ENCODE results near the gene TMEM238L.
"Not testable (repeated sequence)": the region's sequence is repeated elsewhere in the genome, so short reads cannot be mapped to it uniquely, and the experiment has no call there.

Gene TMEM238L, protein sequence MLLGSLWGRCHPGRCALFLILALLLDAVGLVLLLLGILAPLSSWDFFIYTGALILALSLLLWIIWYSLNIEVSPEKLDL

DNA sequence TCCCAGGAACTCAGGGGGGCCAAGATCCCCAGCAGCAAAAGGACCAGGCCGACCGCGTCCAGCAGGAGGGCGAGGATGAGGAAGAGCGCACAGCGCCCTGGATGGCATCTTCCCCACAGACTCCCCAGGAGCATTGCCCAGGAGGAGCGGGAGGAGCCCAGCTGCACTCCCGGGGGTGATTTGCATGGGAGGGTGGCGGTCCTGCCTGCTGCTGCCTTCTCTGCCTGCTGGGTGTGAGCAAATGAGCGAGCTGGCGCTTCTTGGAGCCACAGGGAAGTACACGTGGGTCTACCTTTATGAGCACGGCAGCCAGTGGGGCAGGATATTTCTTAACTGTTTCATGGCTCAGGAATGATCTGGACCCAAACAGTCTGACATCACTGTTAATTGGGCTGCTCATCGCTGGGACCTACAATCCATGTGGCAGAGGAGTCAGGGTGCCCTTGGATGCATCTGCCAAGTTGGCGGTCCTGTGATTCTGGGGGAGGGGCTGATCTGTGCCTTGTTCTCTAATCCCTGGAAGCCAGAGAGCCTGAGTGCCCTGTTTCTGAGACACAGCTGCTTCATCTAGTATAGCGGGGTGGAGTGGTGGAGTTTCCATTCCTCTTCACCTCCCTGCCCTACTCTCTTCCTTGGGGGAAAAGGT is at the start of gene TMEM238L:
TMEM238L (minus strand) TSS at position 270 of the 646 bp plus-strand sequence; CDS start at position 134, 136 bp downstream.
- DNase-seq: no peak

DNA sequence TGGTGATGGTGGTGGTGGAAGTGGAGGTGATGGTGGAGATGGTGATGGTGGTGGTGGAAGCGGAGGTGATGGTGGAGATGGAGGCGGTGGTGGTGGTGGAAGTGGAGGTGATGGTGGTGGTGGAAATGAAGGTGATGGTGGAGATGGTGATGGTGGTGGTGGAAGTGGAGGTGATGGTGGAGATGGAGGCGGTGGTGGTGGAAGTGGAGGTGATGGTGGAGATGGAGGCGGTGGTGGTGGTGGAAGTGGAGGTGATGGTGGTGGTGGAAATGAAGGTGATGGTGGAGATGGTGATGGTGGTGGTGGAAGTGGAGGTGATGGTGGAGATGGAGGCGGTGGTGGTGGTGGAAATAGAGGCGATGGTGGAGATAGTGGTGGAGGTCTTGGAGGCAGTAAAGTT is 42.7 kb upstream of the TMEM238L start:
- not testable (repeated sequence) for DNase-seq

DNA sequence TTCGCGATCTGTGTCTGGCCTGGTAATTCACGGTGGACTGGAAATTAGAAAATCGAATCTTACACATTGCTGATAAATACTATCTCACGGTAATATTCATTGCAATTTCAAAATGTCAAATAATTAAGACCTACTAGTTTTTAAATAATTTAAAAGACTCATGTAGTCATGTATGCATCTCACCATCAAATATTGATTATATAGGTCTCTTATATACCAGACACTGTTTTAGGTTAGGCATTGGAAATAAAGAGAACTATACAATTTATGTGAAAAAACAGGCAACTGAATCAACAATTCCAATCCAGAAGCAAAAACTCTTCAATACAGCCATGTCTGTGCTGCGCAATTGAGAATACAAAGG is 41.5 kb upstream of the TMEM238L start:
- no peak for DNase-seq

DNA sequence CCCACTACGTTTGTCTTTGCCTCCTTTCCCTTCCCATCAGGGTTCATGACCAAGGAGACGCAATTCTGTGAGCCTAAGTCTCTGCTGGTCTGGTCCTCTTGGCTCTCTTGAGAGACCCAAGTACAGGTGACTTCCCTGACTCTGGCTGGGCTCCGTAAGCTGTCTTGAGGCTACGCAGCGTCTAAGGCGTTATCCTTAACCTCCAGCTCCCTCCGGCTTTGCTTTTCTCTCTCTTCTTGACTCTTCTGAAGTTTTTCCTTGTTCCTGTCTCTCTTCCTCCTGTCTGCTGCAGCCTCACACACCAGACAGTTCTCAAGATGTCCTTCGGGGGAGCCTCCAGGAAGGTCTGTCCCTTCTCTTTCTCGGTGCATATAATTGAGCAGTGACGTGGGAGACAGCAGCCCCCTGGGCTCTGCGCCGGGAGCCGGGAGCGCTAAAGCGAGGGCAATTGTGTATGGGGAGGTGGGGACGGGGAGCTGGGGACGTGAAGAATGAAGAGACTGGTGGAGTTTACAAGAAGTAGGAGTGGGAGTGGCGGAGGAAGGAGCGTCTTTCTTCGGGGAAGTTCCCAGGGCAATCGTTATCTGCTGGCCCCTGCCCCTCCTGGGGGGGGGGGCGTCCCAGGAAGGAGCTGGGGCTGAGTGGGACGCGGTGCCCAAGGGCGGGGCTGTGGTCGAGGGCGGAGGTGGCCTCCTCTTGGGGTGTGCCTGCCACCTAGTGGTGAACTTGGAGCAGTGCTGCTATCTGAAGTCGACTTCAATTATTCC is 40.9 kb upstream of the TMEM238L start:
- peak; percentile 6 for DNase-seq

DNA sequence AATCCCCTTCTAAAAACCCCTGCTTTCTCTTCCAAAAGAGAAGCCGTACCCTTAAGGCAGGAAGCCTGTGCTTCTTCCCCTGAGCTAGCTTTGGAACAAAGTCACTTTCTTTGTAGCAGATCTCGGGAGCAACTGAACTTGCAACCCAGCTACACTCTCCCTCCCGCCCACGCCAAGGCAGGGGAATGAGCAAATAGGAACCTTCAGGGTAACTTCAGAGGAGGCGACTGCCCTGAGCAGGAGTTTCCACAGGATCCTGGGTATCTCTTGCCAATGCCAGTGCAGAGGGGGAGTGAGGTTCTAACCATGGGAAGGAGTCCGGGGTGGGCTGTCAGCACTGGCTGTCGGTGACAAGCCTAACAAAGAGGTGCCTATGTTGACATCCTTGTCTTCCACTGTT is 39.9 kb upstream of the TMEM238L start:
- DNase-seq: no peak

DNA sequence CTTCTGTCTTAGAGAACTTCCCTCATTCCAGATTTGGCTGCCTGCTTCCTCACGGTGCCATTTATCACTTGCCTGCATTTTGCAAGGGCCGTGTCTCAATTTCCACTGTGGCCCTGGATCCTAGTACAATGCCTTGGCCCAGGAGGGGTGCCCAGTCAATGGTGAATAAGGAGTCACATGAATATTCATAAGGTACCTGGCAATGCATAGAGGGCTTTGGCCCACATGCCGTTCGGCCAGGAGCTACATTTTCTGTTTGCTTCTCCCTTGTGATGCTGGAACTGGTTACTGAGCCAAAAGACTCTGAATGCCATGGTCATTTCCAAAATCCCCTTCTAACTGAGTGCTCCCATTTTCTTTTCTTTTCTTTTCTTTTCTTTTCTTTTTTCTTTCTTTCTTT is 38.8 kb upstream of the TMEM238L start:
- DNase-seq: no peak

DNA sequence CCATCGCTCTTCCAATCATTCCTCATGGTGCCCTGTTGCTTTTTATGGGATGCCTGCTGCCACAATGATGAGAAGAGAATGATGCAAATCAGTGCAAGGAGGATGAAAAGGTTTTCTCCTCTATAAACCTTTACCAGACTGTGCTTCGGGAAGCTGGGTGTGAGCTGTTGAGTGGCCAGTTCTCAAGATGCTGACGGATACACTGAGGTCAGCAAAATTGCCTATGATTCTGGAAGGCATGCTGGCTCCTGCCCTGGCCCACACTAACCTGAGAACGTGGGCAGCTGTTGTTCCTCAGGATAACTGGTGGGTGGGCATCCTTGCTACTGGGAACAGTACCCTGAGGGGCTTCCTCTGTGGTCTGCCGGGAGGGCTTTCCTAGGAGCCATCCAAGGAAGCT is 34.8 kb upstream of the TMEM238L start:
- no peak for DNase-seq

DNA sequence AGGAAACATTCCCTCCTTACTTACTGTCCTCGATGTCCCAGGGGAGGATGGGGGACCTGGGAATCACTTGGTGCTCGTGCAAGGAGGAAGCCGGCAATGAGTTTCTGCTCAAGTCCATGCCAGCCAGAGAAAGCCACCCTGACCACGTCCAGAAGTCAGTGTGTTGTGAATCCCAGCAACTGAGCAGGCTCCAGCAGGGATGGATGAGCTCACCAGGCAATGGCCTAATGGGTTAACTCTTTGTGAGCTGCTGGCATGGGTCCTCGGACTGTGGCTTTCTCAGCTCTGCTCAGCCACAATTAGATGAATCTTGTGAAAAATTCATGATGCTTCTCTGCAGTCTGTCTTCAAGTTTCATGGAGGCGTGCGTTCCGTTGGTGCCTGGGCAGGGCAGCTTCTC is 34.0 kb upstream of the TMEM238L start, which contains the start of gene PIRT:
PIRT (minus strand) TSS at position 167 of the 400 bp plus-strand sequence. CDS start 12,442 bp downstream, outside the sequence.
- no peak for DNase-seq

DNA sequence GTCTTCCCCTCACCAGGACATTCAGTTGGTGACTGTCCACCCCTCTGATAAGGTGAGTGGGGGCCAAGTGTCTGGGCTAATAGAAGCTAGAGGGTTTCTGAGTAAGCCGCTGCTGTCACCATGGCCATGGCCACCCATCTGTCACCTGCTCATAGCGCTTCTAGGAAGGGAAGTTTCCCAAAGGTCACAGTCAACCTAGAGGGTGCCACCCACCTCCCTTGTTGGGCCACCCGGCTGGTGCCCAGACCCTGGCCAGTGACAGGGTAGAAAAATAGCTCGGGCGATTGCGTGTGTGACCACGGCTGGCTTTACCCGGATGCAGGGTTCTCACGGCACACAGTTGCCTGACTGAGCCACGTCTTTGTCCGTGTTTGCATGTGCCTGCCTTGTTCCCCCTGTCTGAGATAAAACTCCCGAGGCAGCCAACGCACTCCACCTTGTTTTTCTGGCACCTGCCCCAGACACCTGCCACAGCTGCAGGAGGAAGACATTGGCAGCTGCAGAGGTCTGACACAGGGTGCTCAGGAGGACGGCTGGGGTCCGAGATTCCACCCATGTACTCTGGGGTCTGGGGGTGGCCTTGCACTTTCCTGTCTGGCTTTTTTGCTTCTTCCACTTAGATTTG is 33.2 kb upstream of the TMEM238L start:
- no peak for DNase-seq

DNA sequence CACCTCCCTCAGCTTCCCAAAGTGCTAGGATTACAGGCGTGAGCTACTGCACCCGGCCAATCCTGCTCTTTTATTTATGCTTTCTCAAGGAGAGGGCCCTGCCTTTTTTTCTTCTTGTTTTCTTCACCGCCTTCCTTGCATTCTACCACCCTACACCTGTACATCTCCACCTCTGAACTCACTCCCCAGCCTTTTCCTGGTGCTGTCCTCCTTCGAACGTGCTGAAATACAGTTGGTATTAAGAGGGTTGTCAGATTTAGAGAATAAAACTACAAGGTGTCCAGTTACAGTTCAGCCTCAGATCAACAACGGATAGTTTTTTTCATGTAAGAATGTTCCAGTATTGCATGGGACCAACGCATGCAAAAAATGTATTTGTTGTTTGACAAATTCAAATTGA is 32.2 kb upstream of the TMEM238L start:
- no peak for DNase-seq

DNA sequence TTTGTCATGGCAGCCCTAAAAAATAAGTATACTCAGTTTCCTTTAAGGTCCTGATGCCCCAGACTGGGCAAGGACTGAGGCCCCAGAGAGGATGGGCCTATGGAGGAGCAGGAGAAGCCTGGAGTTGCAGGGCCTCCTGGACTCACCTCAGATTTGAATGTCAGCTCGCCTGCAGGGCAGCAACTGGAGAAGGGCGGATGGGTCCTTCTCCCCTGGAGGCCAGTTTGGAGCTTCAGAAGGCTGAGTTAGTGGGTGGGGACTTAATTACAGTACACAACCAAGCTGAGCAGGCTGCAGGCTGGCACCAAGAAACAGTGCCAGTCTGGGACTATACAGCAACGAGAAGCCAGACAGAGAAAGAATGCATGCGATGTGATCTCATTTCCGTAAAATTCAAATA is 27.8 kb upstream of the TMEM238L start:
- DNase-seq: no peak

DNA sequence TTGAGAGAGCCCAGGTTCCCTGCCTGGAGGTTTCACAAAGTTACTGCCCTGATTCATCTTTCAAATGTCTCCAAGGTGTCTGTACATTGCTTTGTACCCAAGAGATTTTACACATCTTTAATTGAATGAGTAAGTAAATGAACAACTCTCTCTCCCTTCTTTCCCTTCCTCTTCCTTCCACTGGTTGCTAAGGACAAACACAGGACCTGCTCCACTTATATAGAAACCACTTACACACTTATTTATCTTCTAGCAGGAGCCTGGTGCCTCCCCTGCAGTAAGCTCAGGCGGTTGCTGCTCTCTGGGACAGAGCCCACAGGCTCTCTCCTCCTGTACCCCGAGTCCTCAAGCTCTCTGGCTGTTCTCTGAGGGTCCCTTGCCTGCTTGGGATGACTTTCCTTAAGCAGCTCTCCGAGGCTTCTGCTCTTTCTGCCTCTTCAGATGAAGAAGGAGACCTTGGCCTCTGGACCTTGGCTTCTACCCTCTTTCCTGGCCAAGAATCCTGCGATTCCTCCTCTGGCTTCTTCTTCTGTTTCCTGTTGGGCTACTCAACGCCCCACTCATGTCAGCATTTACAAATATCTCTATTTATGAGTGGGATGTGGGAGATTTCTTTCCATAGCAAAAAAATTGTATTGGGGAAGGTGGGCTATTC is 24.1 kb upstream of the TMEM238L start:
- no peak for DNase-seq

DNA sequence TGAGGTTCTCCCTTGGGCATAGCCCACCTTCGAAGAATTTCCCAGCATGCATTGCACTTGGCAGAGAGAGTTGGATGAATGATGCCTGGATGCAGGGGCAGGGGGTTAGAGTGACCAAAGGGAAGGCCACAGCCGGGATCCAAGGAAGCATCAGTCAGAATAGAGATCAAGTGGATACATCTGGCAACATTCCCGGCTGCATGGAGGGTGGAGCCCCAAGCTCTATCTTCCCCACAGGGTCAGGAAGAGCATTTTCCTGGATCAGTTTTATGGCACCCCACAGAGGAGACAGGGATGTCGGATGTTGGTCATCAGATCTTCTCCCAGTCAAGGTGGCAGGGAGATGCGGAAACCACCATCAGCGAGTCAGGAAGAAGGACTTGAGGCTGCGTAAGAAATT is 21.0 kb upstream of the TMEM238L start:
- no peak for DNase-seq

DNA sequence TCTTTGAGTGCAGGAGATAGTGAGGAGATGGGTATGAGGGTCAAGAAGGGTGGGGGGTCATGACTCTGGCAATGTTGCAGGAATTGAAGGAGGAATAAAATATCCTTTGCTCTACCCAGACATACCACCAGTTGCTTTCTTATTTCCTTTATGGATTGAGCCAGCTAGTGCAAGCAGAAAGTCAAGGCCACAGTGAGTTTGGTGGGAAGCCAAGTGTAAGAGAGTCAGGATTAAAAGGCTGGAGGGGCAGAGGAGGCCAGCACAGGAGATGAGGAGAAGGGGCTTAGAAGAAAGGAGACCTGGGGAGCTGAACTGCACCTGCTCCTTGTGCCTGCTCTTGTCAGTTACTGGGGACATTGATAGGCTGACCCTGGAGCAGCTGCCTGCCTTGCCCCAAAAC is 17.9 kb upstream of the TMEM238L start:
- no peak for DNase-seq

DNA sequence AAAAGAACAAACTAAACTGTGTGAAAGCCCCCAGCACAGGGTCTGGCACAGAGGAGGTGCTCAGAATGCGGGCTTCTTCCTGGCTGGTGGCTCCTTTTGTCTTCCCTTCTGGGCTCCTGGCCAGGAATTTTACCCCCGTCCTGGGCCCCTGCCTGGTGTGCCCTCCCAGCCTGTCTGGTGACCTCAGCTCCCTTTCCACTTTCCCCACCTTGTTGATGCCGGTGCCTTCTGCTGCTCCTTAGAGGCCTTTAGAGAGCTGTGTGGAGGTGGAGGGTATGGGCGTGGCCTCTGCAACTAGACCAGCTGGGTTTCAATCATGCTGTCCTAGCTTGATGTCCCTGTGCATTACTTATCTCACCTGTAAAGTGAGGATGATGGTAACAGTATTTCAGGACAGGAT is 17.2 kb upstream of the TMEM238L start:
- no peak for DNase-seq

DNA sequence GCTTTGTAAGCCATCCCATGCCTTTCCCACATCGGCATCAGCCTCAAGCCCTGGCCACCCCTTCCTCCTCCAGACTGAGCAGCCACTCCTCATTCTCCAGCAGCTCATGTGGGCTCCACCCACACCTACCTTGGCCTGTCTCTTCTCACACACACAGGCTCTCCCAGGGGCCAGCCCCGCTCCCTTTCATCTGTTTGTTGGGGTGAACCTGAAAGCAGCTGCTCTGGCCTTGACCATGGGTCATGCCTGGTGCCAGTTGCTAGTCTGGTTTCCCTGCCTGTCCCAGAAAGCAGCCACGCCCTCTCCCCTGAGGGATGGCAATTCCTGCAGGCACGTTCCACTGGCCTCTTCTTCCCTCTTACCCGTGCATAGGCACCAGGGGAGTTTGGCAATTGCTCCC is 11.4 kb upstream of the TMEM238L start:
- no peak for DNase-seq

DNA sequence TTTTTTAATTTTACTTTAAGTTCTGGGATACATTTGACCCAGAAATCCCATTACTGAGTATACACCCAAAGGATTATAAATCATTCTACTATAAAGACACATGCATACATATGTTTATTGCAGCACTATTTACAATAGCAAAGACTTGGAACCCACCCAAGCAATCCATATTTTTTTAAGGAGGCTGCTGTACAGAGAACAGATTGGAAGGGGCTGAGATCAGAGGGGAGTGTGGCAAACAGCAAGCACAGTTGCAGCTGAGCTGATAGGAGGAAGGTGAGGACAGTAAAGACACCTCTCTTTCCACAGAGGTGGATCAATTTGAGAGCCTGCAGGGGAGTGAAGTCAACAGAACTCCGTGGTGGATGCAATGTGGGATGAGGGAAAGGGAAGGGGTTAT is 10.2 kb upstream of the TMEM238L start:
- DNase-seq: no peak

DNA sequence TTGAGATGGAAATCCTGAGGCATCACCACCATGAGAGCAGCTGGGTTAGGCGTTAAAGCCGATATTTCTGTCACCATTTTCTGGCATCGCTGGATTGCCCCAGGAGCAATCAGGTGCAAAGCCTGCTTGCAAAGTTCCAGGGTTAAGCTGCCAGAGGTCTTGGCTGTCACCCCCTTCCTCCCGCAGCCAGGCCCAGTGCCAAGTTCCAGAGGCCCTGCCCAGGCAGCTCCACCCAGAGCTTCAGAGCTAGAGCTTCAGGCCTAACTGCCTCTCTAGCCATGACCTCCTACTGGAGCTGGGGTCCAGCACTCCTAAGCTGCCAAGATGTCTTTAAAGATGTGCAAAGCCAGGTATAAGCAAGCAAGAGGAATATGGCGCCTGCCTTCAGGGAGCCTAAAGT is 8.8 kb upstream of the TMEM238L start:
- DNase-seq: no peak

DNA sequence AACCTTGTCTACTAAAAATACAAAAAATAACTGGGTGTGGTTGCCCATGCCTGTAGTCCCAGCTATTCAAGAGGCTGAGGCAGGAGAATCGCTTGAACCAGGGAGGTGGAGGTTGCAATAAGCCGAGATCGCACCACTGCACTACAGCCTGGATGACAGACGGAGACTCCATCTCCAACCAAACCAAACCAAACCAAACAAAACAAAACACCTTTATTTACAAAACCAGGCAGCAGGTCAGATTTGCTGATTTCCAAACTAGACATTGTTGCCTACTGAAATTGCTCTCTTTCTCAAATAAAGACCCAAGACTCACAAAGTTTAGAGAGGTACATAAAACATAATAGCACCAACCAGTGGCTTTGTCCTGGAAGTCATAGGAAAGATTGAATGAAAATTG is 5.7 kb upstream of the TMEM238L start:
- DNase-seq: no peak

DNA sequence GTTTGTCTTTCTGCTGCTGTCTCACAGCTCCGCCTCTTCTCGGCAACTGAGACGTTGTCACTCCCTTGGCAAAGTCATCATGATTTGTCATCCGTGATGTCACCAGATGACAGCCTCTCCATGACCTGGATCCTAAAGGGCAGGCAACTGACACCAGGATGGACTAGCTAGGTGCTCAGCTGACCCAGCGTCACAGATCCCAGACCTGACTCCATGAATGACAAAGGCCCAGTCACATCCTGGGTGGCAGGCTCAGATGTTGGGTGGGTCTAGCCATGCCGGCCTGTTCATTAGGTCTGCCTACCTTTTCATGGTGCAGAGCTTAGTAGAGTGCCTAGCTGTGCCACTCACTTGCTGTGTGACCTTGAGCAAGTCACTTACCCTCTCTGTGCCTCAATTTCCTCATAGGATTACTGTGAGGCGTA is 3.8 kb upstream of the TMEM238L start:
- no peak for DNase-seq

DNA sequence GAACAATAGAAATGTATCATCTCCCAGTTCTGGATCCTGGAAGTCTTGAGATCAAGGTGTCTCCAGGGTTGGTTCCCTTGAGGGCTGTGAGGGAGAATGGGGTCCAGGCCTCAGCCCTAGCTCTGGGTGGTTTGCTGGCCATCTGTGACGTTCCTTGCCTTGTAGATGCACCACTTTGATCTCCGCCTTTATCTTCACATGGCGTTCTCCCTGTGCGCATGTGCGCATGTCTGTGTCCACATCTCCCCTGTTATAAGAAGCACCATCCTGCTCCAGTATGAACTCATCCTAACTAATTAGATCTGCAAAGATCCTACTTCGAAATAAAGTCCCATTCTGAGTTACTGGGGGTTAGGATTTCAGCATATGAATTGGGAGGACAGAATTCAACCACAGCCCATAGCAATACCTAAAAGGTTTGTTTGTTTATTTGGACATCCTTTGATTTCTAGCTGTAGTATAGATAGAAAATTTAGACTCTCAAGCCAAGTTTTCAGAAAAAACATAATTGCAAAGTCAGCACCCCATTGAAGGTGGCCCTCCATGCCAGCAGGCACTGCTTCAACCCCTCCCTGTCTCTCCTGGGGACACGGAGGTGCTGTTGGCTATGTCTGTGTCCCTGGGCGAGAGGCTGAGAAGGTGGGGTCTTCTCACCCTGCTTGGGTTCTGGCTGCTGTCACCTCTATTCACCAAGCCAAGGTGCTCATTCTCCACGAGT is 2.8 kb upstream of the TMEM238L start:
- DNase-seq: no peak

DNA sequence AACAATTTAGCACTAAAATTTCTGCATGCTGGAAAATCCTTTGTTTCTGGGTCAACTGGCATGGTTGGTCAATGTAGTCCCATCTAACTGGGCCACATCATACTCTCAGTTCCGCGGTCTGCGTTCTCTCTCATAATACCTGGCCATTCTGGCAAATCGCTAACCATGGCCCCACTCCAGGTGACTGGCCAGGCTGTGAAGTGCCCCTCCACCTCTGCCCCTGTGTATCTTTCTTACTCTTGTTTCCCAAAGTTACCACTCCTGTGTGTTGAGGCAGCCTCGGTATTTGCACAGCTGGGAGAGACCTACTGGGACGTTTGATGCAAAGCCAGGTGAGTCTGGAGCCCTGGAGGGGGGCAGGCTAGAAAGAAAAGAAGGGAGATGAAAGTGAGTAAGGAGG is 2.0 kb upstream of the TMEM238L start:
- DNase-seq: no peak

DNA sequence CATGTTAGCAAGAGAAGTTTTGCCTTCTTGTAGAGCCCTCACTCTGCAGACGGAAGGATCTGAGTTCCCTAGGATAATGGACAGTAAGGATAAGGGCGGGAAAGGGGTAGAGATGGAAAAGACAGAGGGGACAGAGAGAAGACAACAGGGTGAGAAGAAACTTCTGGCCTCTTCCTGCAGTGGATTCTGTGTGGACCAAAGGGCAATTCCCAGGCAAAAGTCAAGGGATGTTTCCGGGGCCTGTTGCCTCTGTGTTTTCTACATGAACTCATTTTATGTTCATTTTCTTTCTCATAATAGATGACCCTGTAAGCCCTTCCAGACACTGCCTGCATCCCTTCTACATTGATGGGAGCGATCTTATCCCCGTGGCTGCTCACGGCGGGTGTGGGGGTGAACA is 647 bp upstream of the TMEM238L start:
- DNase-seq: no peak

Data from NCI-H2171 (cell line).